Measurements from ENCODE around the gene PSMB11. TPM values are rescaled to one million over a fixed set of nuclear protein-coding genes. Genes with fewer than 3 reads are reported as not detected.

The PSMB11 gene, protein sequence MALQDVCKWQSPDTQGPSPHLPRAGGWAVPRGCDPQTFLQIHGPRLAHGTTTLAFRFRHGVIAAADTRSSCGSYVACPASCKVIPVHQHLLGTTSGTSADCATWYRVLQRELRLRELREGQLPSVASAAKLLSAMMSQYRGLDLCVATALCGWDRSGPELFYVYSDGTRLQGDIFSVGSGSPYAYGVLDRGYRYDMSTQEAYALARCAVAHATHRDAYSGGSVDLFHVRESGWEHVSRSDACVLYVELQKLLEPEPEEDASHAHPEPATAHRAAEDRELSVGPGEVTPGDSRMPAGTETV
- total RNA-seq: not detected in 2 replicates

DNA sequence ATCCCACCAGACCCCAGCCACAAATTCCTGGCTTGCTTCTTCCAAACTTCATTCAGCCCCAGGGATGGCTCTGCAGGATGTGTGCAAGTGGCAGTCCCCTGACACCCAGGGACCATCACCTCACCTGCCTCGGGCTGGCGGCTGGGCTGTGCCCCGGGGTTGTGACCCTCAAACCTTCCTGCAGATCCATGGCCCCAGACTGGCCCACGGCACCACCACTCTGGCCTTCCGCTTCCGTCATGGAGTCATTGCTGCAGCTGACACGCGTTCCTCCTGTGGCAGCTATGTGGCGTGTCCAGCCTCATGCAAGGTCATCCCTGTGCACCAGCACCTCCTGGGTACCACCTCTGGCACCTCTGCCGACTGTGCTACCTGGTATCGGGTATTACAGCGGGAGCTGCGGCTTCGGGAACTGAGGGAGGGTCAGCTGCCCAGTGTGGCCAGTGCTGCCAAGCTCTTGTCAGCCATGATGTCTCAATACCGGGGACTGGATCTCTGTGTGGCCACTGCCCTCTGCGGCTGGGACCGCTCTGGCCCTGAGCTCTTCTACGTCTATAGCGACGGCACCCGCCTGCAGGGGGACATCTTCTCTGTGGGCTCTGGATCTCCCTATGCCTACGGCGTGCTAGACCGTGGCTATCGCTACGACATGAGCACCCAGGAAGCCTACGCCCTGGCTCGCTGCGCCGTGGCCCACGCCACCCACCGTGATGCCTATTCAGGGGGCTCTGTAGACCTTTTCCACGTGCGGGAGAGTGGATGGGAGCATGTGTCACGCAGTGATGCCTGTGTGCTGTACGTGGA lies at the start of gene PSMB11:
TSS of gene PSMB11 (plus strand) at position 51 of the 804 bp plus-strand sequence. CDS start at position 65, 14 bp downstream.

DNA sequence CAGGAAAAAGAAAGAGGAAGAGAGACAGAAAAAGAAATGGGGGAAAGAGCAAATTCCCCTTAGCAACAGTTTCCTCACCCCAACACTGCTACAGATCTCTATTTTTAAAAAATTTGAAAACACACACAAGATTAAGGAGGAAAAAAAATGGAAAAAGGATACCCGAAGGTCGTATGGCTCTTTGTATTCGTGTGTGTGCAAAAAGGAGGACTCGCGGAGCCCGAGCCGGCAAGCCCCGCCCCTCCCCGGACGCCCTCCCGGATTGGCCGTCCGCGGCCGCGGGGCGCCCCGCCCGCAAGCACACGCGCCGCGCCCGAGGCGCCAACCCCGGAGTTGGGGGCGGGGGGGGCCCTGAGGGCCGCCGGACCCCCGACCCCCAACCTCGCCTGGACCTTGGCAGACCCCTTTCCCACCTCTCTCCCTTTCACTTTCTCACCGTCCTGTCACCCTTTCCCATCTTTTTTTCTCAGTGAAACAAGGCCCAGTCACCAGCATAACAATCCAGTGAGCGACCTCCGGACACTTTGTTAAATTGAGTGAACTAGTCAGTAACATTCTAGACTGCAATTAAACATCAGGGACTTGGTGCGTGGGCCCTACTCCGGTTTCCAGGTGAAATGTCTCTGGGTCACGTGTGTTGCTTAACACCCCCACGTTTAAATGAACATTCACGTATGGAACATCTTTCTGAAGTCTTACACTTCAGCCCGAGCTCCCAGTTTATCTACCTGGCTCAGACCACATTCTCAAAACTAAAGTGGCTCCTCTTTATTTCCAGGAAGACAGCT lies 31.9 kb upstream of the PSMB11 start, which contains the start of gene C14orf93:
TSS of gene C14orf93 (minus strand) at position 205 of the 788 bp plus-strand sequence. CDS start 11,120 bp downstream, outside the sequence.

DNA sequence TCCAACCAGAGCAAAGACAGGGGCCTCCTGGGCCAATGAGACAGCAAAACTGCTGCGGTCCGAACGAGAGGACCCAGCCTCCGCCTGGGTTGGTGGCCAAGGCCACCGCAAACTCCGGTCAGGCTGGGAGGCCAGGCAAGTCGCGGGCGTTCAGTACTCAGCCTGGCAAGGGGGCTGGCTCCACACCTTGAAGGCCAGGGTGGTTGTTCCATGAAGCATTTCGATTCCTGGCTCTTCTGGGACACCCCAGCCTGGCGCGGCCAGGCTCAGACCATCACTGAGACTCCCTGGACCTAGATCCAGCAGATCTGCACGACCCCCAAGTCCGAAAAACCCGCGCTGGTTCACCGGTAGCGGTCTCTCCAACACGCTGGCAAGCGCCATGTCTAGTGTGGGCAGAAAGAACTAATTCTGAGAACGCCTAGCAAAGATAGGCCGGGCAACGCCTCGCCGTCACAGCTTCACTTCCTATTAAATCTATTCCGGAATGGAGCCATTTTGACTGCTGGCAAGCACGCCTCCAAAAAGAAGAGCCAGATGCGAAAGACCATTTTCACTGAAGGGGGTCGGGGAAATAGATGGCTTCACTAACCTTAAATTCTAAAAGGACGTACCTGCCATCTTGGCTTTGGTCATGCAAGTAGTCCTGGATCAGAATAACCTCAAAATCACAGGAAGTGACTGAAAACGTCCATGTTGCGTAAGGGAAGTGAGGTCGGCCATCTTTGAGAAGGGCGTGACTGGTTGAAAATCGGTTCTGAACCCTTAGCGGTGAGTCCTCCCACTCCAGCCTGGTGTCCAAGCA lies 7.3 kb upstream of the PSMB11 start, which contains the start of gene PSMB5:
TSS of gene PSMB5 (minus strand) at position 403 of the 805 bp plus-strand sequence. CDS start at position 384, 19 bp downstream.

DNA sequence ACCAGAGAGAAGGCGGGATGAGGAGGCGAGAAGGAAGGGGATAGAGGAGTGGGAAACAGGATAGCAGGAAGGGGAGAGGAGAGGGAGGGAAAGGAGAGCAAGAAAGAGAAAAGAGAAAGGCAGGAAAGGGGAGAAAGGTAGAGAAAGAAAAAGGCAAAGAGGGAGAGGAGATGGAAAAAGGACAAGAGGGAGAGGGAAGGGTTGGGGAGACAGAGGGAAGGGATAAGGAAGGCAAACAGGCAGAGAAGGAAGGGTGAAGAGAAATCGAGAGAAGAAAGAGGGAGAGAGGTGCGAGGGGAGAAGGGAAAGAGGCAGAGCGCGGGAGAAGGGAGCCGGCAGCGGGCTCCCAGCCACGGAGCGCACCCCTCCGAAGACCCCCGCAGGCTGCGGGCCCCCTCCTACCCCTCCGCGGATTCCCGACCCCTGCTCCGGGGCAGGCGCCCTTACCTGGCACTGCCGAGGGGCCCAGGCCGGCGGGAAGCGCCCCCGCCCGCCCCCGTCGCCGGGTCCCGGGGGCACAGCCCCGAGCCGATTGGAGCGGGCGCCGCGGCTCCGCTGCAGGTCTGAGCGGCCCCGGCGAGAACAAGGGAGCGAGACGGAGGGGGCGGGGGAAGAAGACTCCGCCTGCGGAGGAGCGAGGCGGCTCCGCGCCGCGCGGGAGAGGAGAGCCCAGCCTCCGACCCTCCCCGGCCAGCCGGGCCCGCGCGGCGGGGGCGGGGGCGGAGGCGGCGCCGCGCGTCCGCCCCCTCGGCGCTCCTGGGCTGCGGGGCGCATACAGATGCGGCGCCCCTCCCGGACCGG lies 15.1 kb downstream of the PSMB11 start, which contains the start of gene CDH24:
TSS of gene CDH24 (minus strand) at position 565 of the 801 bp plus-strand sequence. CDS start 1,787 bp downstream, outside the sequence.

Other genes with a start within 250 kb of the PSMB11 start
- gene SLC7A7, start 226.8 kb upstream of the PSMB11 start, total RNA-seq: 7.4 and 26.5 TPM in 2 replicates
- gene MRPL52, start 212.3 kb upstream of the PSMB11 start, total RNA-seq: 35.5 and 42.1 TPM in 2 replicates
- 664 and 991 TPM in 2 replicates for gene MMP14, start 205.6 kb upstream of the PSMB11 start, total RNA-seq
- gene LRP10, start 170.5 kb upstream of the PSMB11 start, total RNA-seq: 147 and 218 TPM in 2 replicates
- gene REM2, start 159.0 kb upstream of the PSMB11 start, total RNA-seq: 0.22 TPM in 1 of 2 replicates, not detected in the other
- gene RBM23, start 123.1 kb upstream of the PSMB11 start, total RNA-seq: 109 and 135 TPM in 2 replicates
- 81.0 and 87.8 TPM in 2 replicates for gene PRMT5, start 112.8 kb upstream of the PSMB11 start, total RNA-seq
- 19.7 and 32.2 TPM in 2 replicates for gene HAUS4, start 85.1 kb upstream of the PSMB11 start, total RNA-seq
- gene AJUBA, start 59.7 kb upstream of the PSMB11 start, total RNA-seq: 50.4 and 91.7 TPM in 2 replicates
- gene C14orf93, start 32.1 kb upstream of the PSMB11 start, total RNA-seq: 6.2 and 6.6 TPM in 2 replicates
- 156 and 197 TPM in 2 replicates for gene PSMB5, start 7.3 kb upstream of the PSMB11 start, total RNA-seq
- 3.1 and 9.2 TPM in 2 replicates for gene CDH24, start 15.3 kb downstream of the PSMB11 start, total RNA-seq
- 73.5 and 107 TPM in 2 replicates for gene ACIN1, start 52.9 kb downstream of the PSMB11 start, total RNA-seq
- 35.7 and 41.2 TPM in 2 replicates for gene C14orf119, start 53.3 kb downstream of the PSMB11 start, total RNA-seq
- gene CIROP, start 62.8 kb downstream of the PSMB11 start, total RNA-seq: not detected in 2 replicates
- gene CEBPE, start 77.0 kb downstream of the PSMB11 start, total RNA-seq: not detected in 2 replicates
- gene SLC7A8, start 141.4 kb downstream of the PSMB11 start, total RNA-seq: 1.1 TPM in 2 replicates
- not detected in 2 replicates for gene RNF212B, start 195.7 kb downstream of the PSMB11 start, total RNA-seq
- gene HOMEZ, start 243.9 kb downstream of the PSMB11 start, total RNA-seq: 4.4 and 13.8 TPM in 2 replicates